IMR-90 (cell line): Measurements from ENCODE around the gene RIT1. TPM values are rescaled to one million over a fixed set of nuclear protein-coding genes. Genes with fewer than 3 reads are reported as not detected.

ENCODE experiments used
- ATAC-seq: fragments of 200-7000 bp; cut with Tn5 transposase; 2 replicates; pipeline ENCODE4 v1.9.1; 2020; ENCODE audit warnings: low read depth, mild to moderate bottlenecking, moderate library complexity
- BruUV-seq: library from RNA; stranded (reverse); fragments of 400-500 nt; replicated peaks from 2 replicates; lab custom pipeline; 2021; lab: Mats Ljungman, UMichigan
- CTCF ChIA-PET: fragments of 300-600 bp; formaldehyde crosslinking; extraction: SDS; loops from one replicate; lab custom pipeline; 2021; ENCODE audit warnings: antibody characterized with exemption; lab: Yijun Ruan, JAX
- POLR2A ChIA-PET: fragments of 300-600 bp; sonication (Branson Sonifier 250); formaldehyde crosslinking; loops from one replicate; lab custom pipeline; 2022; ENCODE audit warnings: antibody characterized with exemption; ENCODE audit not compliant: unreplicated experiment; lab: Charles Lee
- DNase-seq: peaks from one replicate; pipeline ENCODE4 v3.0.0; 2013
- H2AFZ ChIP-seq: replicated peaks from 2 replicates; pipeline ENCODE3; 2013; ENCODE audit warnings: low read length, mild to moderate bottlenecking; ENCODE audit not compliant: poor library complexity
- H2AK5ac ChIP-seq: 2 replicates; pipeline ENCODE4 v1.6.1; 2013; ENCODE audit warnings: low read depth, low read length, inconsistent platforms
- H2AK9ac ChIP-seq: replicated peaks from 2 replicates; pipeline ENCODE3; 2013; ENCODE audit warnings: mild to moderate bottlenecking, low read depth, low read length, moderate library complexity; ENCODE audit not compliant: poor library complexity
- H2BK120ac ChIP-seq: 2 replicates; pipeline ENCODE4 v1.6.1; 2013; ENCODE audit warnings: low read depth, low read length, inconsistent platforms
- H2BK15ac ChIP-seq: 3 replicates; pipeline ENCODE4 v1.6.1; 2013; ENCODE audit warnings: low read depth, low read length, inconsistent platforms
- H2BK20ac ChIP-seq: 2 replicates; pipeline ENCODE4 v1.6.1; 2013; ENCODE audit warnings: low read depth, mild to moderate bottlenecking, inconsistent platforms, low read length, moderate library complexity
- H2BK5ac ChIP-seq: 2 replicates; pipeline ENCODE4 v1.6.1; 2013; ENCODE audit warnings: mild to moderate bottlenecking, low read depth, low read length, inconsistent platforms; ENCODE audit not compliant: poor library complexity, severe bottlenecking
- H3K14ac ChIP-seq: replicated peaks from 2 replicates; pipeline ENCODE4 v1.6.1; 2013; ENCODE audit warnings: low read depth, low read length, inconsistent platforms
- H3K18ac ChIP-seq: 2 replicates; pipeline ENCODE4 v1.6.1; 2013; ENCODE audit warnings: low read depth, low read length, control low read depth
- H3K23ac ChIP-seq: 2 replicates; pipeline ENCODE4 v1.6.1; 2013; ENCODE audit warnings: low read depth, low read length, inconsistent platforms
- H3K27ac ChIP-seq: 2 replicates; pipeline ENCODE4 v1.5.1; 2013; ENCODE audit warnings: mild to moderate bottlenecking, control low read depth, low read length; ENCODE audit not compliant: insufficient read depth
- H3K27me3 ChIP-seq: 2 replicates; pipeline ENCODE4 v1.6.1; 2013; ENCODE audit warnings: low read length; ENCODE audit not compliant: control insufficient read depth, insufficient read depth
- H3K36me3 ChIP-seq: 2 replicates; pipeline ENCODE4 v1.6.1; 2013; ENCODE audit warnings: low read length, mixed read lengths; ENCODE audit not compliant: control insufficient read depth, insufficient read depth
- H3K4ac ChIP-seq: 2 replicates; pipeline ENCODE4 v1.6.1; 2013; ENCODE audit warnings: low read depth, low read length, inconsistent platforms
- H3K4me1 ChIP-seq: 2 replicates; pipeline ENCODE4 v1.6.1; 2013; ENCODE audit warnings: low read length, mixed read lengths; ENCODE audit not compliant: control insufficient read depth, insufficient read depth
- H3K4me2 ChIP-seq: 2 replicates; pipeline ENCODE4 v1.6.1; 2013; ENCODE audit warnings: low read depth, mild to moderate bottlenecking, control low read depth, low read length, moderate library complexity
- H3K4me3 ChIP-seq: 2 replicates; pipeline ENCODE4 v1.5.1; 2013; ENCODE audit warnings: low read depth, mild to moderate bottlenecking, control low read depth, low read length, moderate library complexity; ENCODE audit not compliant: insufficient read depth
- H3K56ac ChIP-seq: 2 replicates; pipeline ENCODE4 v1.6.1; 2013; ENCODE audit warnings: low read length, inconsistent platforms; ENCODE audit not compliant: insufficient read depth; ENCODE audit errors: extremely low read depth
- H3K79me1 ChIP-seq, 2 experiments: 2 replicates each; pipeline ENCODE4 v1.6.1; 2013; ENCODE audit warnings: low read length in 2 of 2, inconsistent platforms in 1 of 2, low read depth in 1 of 2
- H3K9ac ChIP-seq: 2 replicates; pipeline ENCODE4 v1.6.1; 2013; ENCODE audit warnings: low read depth, low read length, control low read depth
- H3K9me1 ChIP-seq: 2 replicates; pipeline ENCODE4 v1.6.1; 2013; ENCODE audit warnings: low read length, inconsistent platforms; ENCODE audit not compliant: insufficient read depth
- H3K9me3 ChIP-seq: 2 replicates; pipeline ENCODE4 v1.6.1; 2013; ENCODE audit warnings: low read length; ENCODE audit not compliant: control insufficient read depth, insufficient read depth
- H4K20me1 ChIP-seq: 2 replicates; pipeline ENCODE4 v1.6.1; 2013; ENCODE audit warnings: low read length, inconsistent platforms; ENCODE audit not compliant: insufficient read depth
- H4K5ac ChIP-seq: 2 replicates; pipeline ENCODE4 v1.6.1; 2013; ENCODE audit warnings: mild to moderate bottlenecking, low read depth, low read length, control low read depth
- H4K8ac ChIP-seq, 2 experiments: 2 replicates each; pipeline ENCODE4 v1.6.1; 2013; ENCODE audit warnings: low read depth in 2 of 2, low read length in 2 of 2, control low read depth in 1 of 2, inconsistent platforms in 1 of 2
- H4K91ac ChIP-seq: 2 replicates; pipeline ENCODE4 v1.6.1; 2013; ENCODE audit warnings: low read depth, low read length, inconsistent platforms; ENCODE audit not compliant: insufficient read depth
- FOS ChIP-seq: fragments of 150-350 bp; IDR thresholded peaks from 2 replicates; pipeline ENCODE4 v1.6.1; 2016; ENCODE audit warnings: low read depth, low read length
- NFE2L2 ChIP-seq: fragments of 150-350 bp; IDR thresholded peaks from 2 replicates; pipeline ENCODE4 v1.6.1; 2016; ENCODE audit warnings: low read depth, mild to moderate bottlenecking, low read length
- POLR2A ChIP-seq: IDR thresholded peaks from 2 replicates; pipeline ENCODE4 v1.6.1; 2012; ENCODE audit warnings: mild to moderate bottlenecking, low read depth, low read length
- WGBS, 2 experiments: methylation state at CpG; one replicate each; pipeline versions ENCODE4 v1.1.5 to v1.1.7; 2013; ENCODE audit warnings: missing lambda C conversion rate in 2 of 2; ENCODE audit not compliant: insufficient read length in 1 of 2; ENCODE audit errors: extremely low coverage in 2 of 2; 5-methylcytosine and 5-hydroxymethylcytosine counted together
- dilution Hi-C: fragments of 300-500 bp; cut with HindIII; formaldehyde crosslinking; loops from one replicate; pipeline ENCODE4 v1.14.3; 2018; ENCODE audit warnings: low sequenced_read_pairs; ENCODE audit not compliant: unreplicated experiment
- in situ Hi-C: fragments of 300-500 bp; cut with MboI; formaldehyde crosslinking; loops from 3 replicates; pipeline ENCODE4 v1.14.3; 2019; ENCODE audit warnings: low sequenced_read_pairs, inconsistent platforms, mixed read lengths
- intact Hi-C: fragments of 100-400 bp; cut with micrococcal nuclease; formaldehyde crosslinking; loops from 2 replicates; pipeline ENCODE4 v1.10.0; 2022
- polyA plus RNA-seq, 3 experiments: library from polyadenylated mRNA; depleted of rRNA; stranded (reverse); fragments of >200 nt; gene quantifications; 2 replicates each; pipeline ENCODE4 v1.2.3, GENCODE V29; 2012; ENCODE audit warnings: low replicate concordance in 1 of 3
- total RNA-seq: library from RNA; depleted of rRNA; stranded (reverse); fragments of >200 nt; gene quantifications from 2 replicates; pipeline ENCODE4 v1.2.3, GENCODE V29; 2012
- TF ChIP-seq, protein P1 (sequence below): conservative IDR thresholded peaks from 2 replicates; pipeline ENCODE4 v1.5.1; 2012; ENCODE audit warnings: mild to moderate bottlenecking, low read depth, low read length, improper control_type of control experiment

RIT1 gene
- total and polyA plus RNA-seq, 2 of the 4 experiments (the other 2 are of a cell fraction), result 29.6 to 46.8 TPM

DNA sequence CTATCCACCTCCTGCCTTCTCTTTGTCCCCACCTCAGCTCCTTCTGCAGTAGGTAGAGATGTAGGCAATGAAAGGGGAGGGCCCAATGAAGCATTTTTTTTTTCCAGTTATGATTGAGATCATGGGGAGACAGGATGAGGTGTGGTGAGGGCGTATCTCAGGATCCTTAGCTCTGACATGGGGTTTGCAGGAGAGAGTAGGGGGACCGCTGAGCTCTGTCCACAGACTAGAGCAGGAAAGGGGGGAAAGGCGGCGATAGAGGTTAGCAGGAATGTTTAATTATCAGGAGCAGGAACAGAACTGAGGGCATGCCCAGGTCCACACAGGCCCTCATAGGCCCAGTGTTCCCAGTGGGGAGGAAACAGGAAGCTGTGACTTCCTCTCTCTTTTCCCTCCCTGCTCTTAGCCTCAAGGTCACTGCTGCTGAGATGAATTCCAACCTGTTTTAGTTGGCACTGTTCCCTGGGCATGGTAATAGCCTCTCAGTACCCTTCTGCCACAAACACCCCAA is 29.4 kb upstream of the RIT1 start:
- peak overlapping the region; percentile 81 to 85 for H4K8ac ChIP-seq
- in situ Hi-C loops, result no loop called here
- H2BK15ac ChIP-seq, result peak overlapping the region; percentile 74; the same call in 1 of the 3 replicates
- peaks cover 2% of the 10 kb centered on the region; the same call in 1 of the 2 replicates for H3K36me3 ChIP-seq
- peak overlapping the region; percentile 38; the same call in 1 of the 2 replicates for H2AK5ac ChIP-seq
- no peak overlapping the region for H3K4me2 ChIP-seq
- H3K9me1 ChIP-seq, result peaks cover 10% of the 10 kb centered on the region; the same call in 1 of the 2 replicates
- H3K4me1 ChIP-seq, result peaks cover 11% of the 10 kb centered on the region
- peak; percentile 24 for ATAC-seq
- no peaks in the 10 kb centered on the region for H3K27me3 ChIP-seq
- peaks cover 0 to 12% of the 10 kb centered on the region in 2 experiments; a peak in 2 of 4 replicates for H3K79me1 ChIP-seq
- WGBS, 2 experiments, result no CpG with 5 or more reads among the region's 4 CpGs
- H4K20me1 ChIP-seq, result peaks cover 15% of the 10 kb centered on the region; the same call in 1 of the 2 replicates
- H4K91ac ChIP-seq, result peak overlapping the region; percentile 39
- BruUV-seq, result no TSS peak
- no peak overlapping the region for H3K18ac ChIP-seq
- no peak overlapping the region for H3K9ac ChIP-seq
- ChIA-PET CTCF (interaction anchor here (0.9 kb wide), 1 partner anchor 49 kb away, joined by 3 read pairs; no protein-coding TSS in a partner anchor), POLR2A (no interaction called here)
- peak overlapping the region; percentile 76 for H3K4ac ChIP-seq
- H3K4me3 ChIP-seq, result no peak overlapping the region
- no peak overlapping the region for H3K23ac ChIP-seq
- peak overlapping the region; percentile 88 for H2AFZ ChIP-seq
- no peaks in the 10 kb centered on the region for H3K9me3 ChIP-seq
- intact Hi-C loops, result loop anchor here (5.0 kb wide), 1 partner anchor 37 kb away; the partner anchor contains the start of gene ARHGEF2
- TF ChIP-seq FOS (no peak), POLR2A (no peak), NFE2L2 (no peak)
- TF ChIP-seq, protein P1, sequence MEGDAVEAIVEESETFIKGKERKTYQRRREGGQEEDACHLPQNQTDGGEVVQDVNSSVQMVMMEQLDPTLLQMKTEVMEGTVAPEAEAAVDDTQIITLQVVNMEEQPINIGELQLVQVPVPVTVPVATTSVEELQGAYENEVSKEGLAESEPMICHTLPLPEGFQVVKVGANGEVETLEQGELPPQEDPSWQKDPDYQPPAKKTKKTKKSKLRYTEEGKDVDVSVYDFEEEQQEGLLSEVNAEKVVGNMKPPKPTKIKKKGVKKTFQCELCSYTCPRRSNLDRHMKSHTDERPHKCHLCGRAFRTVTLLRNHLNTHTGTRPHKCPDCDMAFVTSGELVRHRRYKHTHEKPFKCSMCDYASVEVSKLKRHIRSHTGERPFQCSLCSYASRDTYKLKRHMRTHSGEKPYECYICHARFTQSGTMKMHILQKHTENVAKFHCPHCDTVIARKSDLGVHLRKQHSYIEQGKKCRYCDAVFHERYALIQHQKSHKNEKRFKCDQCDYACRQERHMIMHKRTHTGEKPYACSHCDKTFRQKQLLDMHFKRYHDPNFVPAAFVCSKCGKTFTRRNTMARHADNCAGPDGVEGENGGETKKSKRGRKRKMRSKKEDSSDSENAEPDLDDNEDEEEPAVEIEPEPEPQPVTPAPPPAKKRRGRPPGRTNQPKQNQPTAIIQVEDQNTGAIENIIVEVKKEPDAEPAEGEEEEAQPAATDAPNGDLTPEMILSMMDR, result no peak
- 0 out of 2 replicates have a peak overlapping the region, but pooled peaks have one; percentile 8 for H3K56ac ChIP-seq
- H3K27ac ChIP-seq, result 0 out of 2 replicates have a peak overlapping the region, but pooled peaks have one; percentile 0
- dilution Hi-C loops, result no loop called here
- no peak overlapping the region for H2BK5ac ChIP-seq
- H2AK9ac ChIP-seq, result peak overlapping the region; percentile 81
- DNase-seq, result peak; percentile 55
- peak overlapping the region; percentile 78 for H2BK120ac ChIP-seq
- H4K5ac ChIP-seq, result peak overlapping the region; percentile 36
- H2BK20ac ChIP-seq, result peak overlapping the region; percentile 29; the same call in 1 of the 2 replicates
- peak overlapping the region; percentile 50 for H3K14ac ChIP-seq
